ENCODE results near the gene PUS1. TPM values are rescaled to one million over a fixed set of nuclear protein-coding genes. Genes with fewer than 3 reads are reported as not detected.

Gene PUS1
- total RNA-seq: 7.4 and 15.7 TPM in 2 replicates

GRCh38 chr12:131928711-131929580 is at the start of gene PUS1:
TSS of gene PUS1 (plus strand) at chr12:131929276. CDS start at chr12:131929723, 447 bp downstream.

GRCh38 chr12:131894313-131894860 is 34.7 kb upstream of the PUS1 start, which contains the start of gene ULK1:
TSS of gene ULK1 (plus strand) at chr12:131894622. CDS start at chr12:131895002, 380 bp downstream.

GRCh38 chr12:131949431-131950181 is 20.5 kb downstream of the PUS1 start, which contains the start of gene EP400:
TSS of gene EP400 (plus strand) at chr12:131949942. CDS start at chr12:131960620, 10,678 bp downstream.

Other genes with a start within 250 kb of the PUS1 start
- gene SFSWAP, start 218.2 kb upstream of the PUS1 start, total RNA-seq: 16.6 and 21.4 TPM in 2 replicates
- gene MMP17, start 100.9 kb upstream of the PUS1 start, total RNA-seq: 2.6 and 7.8 TPM in 2 replicates
- gene ULK1, start 34.7 kb upstream of the PUS1 start, total RNA-seq: 20.0 and 21.0 TPM in 2 replicates
- 15.2 and 20.2 TPM in 2 replicates for gene EP400, start 20.7 kb downstream of the PUS1 start, total RNA-seq
- 6.2 and 10.0 TPM in 2 replicates for gene DDX51, start 215.0 kb downstream of the PUS1 start, total RNA-seq
- gene NOC4L, start 215.2 kb downstream of the PUS1 start, total RNA-seq: 8.5 and 10.4 TPM in 2 replicates

All from smooth muscle cell of the pulmonary artery (primary cell).